HG03439 (cell line): ENCODE results near the gene GUCY2C.
"Not testable (repeated sequence)": the region's sequence is repeated elsewhere in the genome, so short reads cannot be mapped to it uniquely, and the experiment has no call there.

Experiments
- ATAC-seq: cut with Tn5 transposase; IDR thresholded peaks from one replicate; pipeline ENCODE4 v1.9.1; 2021; ENCODE audit warnings: mild to moderate bottlenecking, moderate library complexity; ENCODE audit not compliant: unreplicated experiment

The GUCY2C gene

GRCh38 chr12:14696265-14696741, at the start of gene GUCY2C:
GUCY2C (minus strand) TSS chr12:14696599; CDS start chr12:14696448, 151 bp downstream.
- no peak for ATAC-seq

GRCh38 chr12:14743061-14743460, 46.7 kb upstream of the GUCY2C start:
- ATAC-seq = no peak

GRCh38 chr12:14741942-14742341, 45.5 kb upstream of the GUCY2C start:
- no peak for ATAC-seq

GRCh38 chr12:14741153-14741552, 44.8 kb upstream of the GUCY2C start:
- no peak for ATAC-seq

GRCh38 chr12:14736441-14736840, 40.0 kb upstream of the GUCY2C start:
- not testable (repeated sequence) for ATAC-seq

GRCh38 chr12:14731821-14732220, 35.4 kb upstream of the GUCY2C start:
- ATAC-seq = no peak

GRCh38 chr12:14729586-14729985, 33.2 kb upstream of the GUCY2C start:
- ATAC-seq = no peak

GRCh38 chr12:14723763-14724162, 27.4 kb upstream of the GUCY2C start:
- peak; percentile 77 for ATAC-seq

- no peak for ATAC-seq
These were observed 20.5 kb upstream of the GUCY2C start for GRCh38 chr12:14716848-14717444.

GRCh38 chr12:14714437-14714836, 18.0 kb upstream of the GUCY2C start:
- no peak for ATAC-seq

- no peak for ATAC-seq
These were observed 14.4 kb upstream of the GUCY2C start for GRCh38 chr12:14710632-14711320.

GRCh38 chr12:14701809-14702568, 5.6 kb upstream of the GUCY2C start:
- ATAC-seq = no peak

GRCh38 chr12:14700935-14701334, 4.5 kb upstream of the GUCY2C start:
- no peak for ATAC-seq

- ATAC-seq = no peak
These were observed 3.5 kb upstream of the GUCY2C start for GRCh38 chr12:14699923-14700322.

GRCh38 chr12:14698555-14698954, 2.2 kb upstream of the GUCY2C start:
- no peak for ATAC-seq

- ATAC-seq = no peak
These were observed 671 bp downstream of the GUCY2C start for GRCh38 chr12:14695715-14696141.

GRCh38 chr12:14694970-14695369, 1.4 kb downstream of the GUCY2C start:
- ATAC-seq = no peak

- ATAC-seq = no peak
These were observed 2.2 kb downstream of the GUCY2C start for GRCh38 chr12:14694145-14694714.

GRCh38 chr12:14693116-14693515, 3.3 kb downstream of the GUCY2C start:
- no peak for ATAC-seq

GRCh38 chr12:14691560-14691959, 4.8 kb downstream of the GUCY2C start:
- ATAC-seq = no peak

- ATAC-seq = no peak
These were observed 6.4 kb downstream of the GUCY2C start for GRCh38 chr12:14689996-14690395.
